ENCODE data around the gene UBXN11.

UBXN11 gene

DNA sequence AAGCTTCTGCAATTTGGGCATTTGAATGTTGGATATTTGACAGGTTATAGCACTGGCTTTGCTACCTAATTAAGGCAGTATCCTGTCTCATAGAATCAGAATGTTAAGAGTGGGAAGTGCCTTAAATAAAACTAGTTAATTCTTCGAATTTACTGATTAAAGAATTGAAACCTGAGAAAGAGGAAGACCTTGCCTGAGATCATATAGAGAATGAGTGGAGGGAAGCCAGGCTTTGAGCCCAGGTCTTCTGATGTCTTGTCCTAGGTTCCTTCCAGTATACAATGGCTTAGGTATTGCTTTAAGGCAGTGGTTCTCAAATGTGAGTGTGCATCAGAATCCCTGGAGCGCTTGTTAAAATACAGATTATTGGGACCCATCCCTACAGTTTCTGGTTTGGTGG, 47.4 kb downstream of the UBXN11 start:
- DNase-seq: no peak

- no peak for DNase-seq
Observed at GRCh38 chr1:26257222-26257621, 49.2 kb downstream of the UBXN11 start.

- no peak for DNase-seq
Observed at GRCh38 chr1:26254404-26254803, 52.0 kb downstream of the UBXN11 start.

DNA sequence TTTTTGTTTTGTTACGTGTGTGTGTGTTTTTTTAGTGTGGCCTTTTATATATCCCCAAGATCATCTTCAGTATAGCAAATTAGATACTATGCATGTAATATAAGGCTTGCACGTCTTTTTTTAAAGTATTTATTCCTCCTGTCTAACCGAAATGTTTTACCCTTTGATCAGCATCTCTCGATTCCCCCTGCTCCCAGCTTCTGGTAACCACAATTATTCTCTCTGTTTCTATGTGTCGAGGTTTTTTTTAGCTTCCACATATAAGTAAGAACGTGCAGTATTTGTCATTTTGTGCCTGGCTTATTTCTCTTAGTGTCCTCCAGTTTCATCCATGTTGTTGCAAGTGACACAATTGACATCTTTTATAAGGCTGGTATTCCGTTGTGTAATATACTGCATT, 53.7 kb downstream of the UBXN11 start:
- no peak for DNase-seq

DNA sequence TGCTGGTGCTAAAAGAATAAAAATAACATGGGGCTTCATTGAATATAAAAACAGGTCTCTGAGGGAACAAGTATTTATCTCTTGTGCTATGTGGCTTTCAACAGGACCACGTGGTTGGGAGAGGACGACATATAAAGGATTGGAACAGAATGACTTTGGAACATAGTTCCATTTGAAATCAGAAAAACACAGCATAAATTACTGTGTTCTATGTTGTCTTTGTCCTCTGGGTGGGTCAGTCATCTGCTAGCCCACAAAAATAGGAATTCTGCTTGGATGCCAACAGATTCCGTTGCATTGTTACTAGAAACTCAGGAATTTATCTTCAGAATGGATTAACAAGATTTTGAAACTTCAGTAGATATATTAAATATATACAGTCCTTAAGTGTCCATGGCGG, 66.5 kb downstream of the UBXN11 start:
- DNase-seq: no peak

- no peak for DNase-seq
Observed at GRCh38 chr1:26237230-26237966, 69.0 kb downstream of the UBXN11 start.

DNA sequence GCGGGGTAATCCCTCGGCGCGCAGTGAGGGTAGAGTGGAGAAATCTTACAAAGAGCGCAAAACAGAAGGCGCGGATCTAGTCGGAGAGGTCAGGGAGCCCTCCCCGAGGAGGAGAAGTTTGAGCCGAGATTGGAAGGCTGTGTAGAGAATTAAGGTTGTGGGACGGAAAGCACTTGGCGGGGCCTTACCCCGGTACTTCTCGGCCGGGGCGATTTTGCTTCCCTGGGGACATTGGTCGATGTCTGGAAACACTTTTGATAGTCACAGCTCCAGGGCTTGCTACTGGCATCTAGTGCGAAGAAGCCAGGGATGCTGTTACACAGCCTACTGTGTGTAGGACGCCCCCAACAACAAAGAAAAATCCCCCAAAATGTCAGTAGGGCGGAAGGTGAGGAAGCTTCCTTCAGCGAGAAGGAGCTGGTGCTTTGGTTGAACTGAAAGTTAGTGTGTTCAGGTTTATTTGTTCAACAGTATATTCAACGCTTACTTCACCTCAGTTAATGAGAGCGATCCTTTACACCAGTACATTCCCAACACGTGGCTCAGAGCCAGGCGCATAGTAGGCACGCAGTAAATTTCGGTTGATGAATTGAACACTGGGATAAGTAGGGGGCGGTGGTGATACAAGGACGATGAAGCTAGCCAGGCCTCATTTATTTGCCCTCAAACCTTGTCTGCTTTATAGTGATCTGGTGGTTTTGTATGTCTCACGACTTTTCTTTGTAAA, 71.6 kb downstream of the UBXN11 start:
- no peak for DNase-seq

DNA sequence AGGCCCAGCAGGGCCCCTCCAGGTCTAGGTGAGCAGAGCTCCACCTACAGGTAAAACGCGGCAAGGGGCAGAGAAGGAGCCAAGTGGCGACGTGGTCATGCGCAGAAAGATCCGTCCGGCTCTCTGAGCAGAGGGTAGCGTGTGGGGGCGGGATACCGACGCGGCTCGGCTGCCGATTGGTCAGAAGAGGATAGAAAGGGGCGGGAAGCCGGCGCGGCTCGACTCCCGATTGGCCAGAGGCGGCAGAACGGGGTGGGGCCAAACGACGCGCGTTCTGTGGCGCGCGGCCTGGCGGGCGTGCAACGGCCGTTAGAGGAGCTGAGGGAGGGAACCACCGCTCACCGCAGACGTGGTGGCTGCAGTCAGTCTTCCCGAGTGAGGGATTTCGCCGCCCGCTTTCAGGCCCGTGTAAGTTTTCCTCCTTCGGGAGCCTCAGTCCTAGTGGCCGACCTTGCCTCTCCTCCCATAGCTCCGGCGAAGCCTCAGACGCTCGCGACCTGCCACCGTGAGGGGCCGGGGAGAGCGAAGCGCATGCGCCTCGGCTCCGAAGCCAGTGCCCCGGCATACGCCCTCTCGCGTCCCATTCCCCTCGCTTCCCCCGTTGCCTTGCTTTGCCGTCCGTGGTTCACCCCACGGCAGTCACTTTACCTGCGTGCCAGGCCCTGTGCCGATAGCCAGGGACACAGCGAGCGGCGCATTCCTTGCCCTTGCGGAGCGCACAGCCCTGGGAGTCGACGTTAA, 72.4 kb downstream of the UBXN11 start, which contains the start of gene CEP85:
TSS of gene CEP85 (plus strand) at position 298 of the 741 bp plus-strand sequence. CDS start 5,584 bp downstream, outside the sequence.
- DNase-seq: peak; percentile 98
